Fibroblast of villous mesenchyme (primary cell): ENCODE data around the gene CDC42SE2. TPM values are rescaled to one million over a fixed set of nuclear protein-coding genes. Genes with fewer than 3 reads are reported as not detected.

Experiments
- DNase-seq: peaks from one replicate; pipeline ENCODE4 v3.0.0-alpha.2; 2010; ENCODE audit warnings: low read depth
- H3K4me3 ChIP-seq: 2 replicates; pipeline ENCODE4 v1.5.1; 2011; ENCODE audit warnings: low read depth, mild to moderate bottlenecking, low read length
- CTCF ChIP-seq: IDR thresholded peaks from 2 replicates; pipeline ENCODE4 v1.5.1; 2012; ENCODE audit warnings: low read depth, mild to moderate bottlenecking, low read length; ENCODE audit not compliant: insufficient read depth
- total RNA-seq: library from RNA; depleted of rRNA; stranded (reverse); fragments of >200 nt; gene quantifications from 2 replicates; pipeline ENCODE4 v1.2.3, GENCODE V29; 2012

CDC42SE2 gene
- total RNA-seq, 1 donor = 33.2 TPM

DNA sequence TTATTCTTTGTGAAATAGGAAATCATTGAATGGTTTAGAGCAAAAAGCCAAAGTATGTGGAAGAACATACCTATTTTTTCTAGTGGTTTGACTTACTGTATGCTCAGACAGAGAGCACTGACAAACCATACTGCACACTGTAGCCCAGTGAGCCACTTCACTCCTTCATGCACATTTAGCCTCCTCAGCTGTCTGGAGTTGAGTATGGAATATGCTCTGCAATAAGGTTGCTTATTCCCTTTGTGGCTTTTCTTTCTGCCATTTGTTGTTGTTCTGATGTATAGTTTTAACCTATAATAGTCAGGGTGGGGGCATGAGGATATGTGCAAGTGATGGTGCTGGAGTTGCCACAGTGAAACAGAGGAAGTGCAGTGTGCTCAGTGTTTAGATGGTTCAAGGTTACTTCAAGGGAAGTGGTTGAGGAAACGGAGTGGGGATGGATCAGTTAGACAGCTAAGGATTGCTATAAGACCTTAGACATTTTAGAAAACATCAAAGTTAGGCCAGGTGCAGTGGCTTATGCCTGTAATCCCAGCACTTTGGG is 100.7 kb downstream of the CDC42SE2 start:
- no peak for DNase-seq
- no peak for TF ChIP-seq CTCF
- H3K4me3 ChIP-seq = no peak overlapping the region

DNA sequence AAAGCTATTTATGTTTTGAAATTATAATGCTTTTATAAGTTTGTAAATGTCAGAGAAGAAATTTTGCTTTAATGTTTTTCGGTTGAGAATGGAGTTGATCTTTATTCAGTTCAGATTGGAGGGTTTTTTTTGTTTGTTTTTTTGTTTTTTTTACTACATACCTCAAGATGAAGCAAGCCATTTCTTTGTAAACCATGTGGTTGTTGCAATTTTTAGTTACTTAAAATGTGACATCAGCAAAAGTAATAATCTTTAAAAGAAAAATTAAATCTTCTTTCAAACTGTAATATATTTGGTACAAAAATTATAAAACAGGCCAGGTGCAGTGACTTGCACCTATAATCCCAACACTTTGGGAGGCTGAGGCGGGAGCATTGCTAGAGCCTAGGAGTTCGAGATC is 102.6 kb downstream of the CDC42SE2 start:
- no peak for TF ChIP-seq CTCF
- peak; percentile 42 for DNase-seq
- no peak overlapping the region for H3K4me3 ChIP-seq

DNA sequence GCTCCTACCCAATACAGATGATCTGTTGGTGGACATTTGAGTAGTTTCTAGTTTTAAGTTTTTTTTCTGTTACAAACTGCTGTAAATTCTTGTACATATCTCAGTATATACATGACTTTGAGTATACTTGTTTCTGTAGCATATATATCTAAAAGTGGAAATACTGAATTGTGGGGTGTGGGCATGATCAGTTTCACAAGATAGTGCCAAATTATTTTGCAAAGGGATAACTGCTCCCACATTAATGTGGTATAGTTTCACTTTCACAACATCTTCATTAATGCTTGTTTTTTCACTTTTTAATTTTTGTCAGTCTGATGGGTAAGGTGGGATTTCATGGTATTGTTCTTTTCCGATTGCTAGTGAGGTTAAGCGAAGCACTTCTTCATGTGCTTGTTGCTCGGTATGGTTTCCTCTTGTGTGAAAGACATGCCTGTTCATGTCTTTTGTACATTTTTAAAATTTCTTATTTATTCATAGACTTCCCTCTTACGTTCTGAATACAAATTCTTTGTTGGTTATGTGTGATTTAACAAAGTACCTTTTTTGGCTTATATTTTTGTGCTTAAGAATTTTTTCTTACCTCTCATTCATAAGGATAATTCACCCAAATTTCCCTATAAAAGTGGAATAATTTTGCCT is 103.5 kb downstream of the CDC42SE2 start:
- no peak for TF ChIP-seq CTCF
- no peak for DNase-seq

DNA sequence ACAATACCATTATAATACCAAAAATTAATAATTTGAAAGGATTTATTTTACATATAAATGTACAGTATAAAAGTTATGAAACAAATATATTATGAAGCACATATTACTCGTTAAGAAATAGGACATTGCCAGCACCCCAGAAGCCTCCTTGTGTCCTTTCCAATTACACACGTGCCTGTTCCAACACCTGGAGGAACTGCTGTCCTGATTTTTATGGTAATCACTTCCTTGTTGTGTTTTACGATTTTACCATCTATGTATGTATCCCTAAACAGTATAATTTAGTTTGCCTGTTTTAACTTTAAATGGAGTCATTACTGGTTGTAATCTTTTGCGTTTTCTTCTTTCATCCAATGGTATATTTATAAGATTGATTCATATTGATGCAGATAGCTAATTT is 105.0 kb downstream of the CDC42SE2 start:
- H3K4me3 ChIP-seq = no peak overlapping the region
- no peak for DNase-seq
- TF ChIP-seq CTCF = no peak

More for the DNA sequence above, 103.5 kb downstream of the CDC42SE2 start:
- H3K4me3 ChIP-seq = no peak overlapping the region

- DNase-seq = no peak
- no peak for TF ChIP-seq CTCF
- no peak overlapping the region for H3K4me3 ChIP-seq
These were observed 105.7 kb downstream of the CDC42SE2 start for GRCh38 chr5:131369558-131369957.

DNA sequence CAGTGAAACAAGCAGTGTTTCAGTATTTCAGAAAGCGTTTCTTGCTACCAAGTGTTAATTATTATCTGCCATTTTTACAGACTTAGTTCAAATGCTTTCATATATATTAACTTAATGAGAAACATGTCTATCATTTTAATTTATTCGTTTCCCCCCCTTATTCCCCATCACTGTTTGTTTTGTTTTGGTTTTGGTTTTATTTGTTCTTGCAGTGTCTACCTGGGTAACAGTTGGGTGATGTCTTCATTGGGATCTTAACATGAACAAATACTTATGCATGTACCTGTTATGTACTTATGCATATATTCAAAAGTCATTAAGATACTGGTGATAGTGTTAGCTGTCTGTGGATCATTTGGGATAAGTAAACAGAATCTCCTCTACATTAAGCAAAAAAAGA is 108.0 kb downstream of the CDC42SE2 start:
- H3K4me3 ChIP-seq = no peak overlapping the region
- TF ChIP-seq CTCF = no peak
- DNase-seq = no peak

- DNase-seq = no peak
- H3K4me3 ChIP-seq = no peak overlapping the region
- TF ChIP-seq CTCF = no peak
These were observed 109.4 kb downstream of the CDC42SE2 start for GRCh38 chr5:131373265-131373664.
